ENCODE results near the gene OIP5. TPM values are rescaled to one million over a fixed set of nuclear protein-coding genes. Genes with fewer than 3 reads are reported as not detected.
A peak's percentile ranks its signal among the peaks of the same experiment; 100 is the strongest.

The OIP5 gene
- total RNA-seq, 1 experiment from 2014 or later = 8.0 TPM

DNA sequence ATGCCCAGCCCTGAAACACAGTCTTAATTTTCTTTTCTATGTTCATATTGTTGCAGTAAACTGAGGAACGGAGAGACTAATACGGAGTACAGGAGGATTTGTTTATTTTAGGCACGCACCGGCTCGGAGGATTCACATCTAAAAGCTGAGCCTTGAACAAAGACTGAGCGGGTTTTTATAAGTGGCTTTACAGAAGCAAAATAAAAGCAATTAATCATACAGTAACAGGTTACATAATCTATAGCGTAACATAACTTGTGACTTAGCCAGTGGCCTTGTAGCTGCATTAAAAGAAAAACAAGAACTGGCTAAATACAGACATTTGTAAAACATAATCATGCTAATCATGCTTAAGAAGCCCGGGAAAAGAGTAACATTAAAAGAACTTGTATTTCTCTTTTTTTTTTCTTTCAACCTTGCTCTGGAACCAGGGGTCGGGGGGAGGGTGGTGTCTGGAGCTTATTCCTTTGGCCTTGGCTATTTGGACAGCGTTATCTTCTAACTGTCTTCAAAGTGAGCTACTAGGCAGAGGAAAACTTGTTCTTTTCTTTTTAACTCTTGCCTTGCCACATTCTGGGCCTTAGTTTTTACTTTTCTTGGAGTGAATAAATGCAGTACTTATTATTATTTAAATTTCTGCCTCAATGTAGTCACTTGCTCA, 17.8 kb upstream of the OIP5 start:
- DNase-seq = no peak
- Mint-ChIP-seq H3K4me1 (ENCODE audit: low read depth, unreplicated experiment) (no peaks in the 10 kb centered on the region), H3K27ac (ENCODE audit: unreplicated experiment) (no peak overlapping the region), H3K4me3 (ENCODE audit: low read depth, unreplicated experiment) (no peak overlapping the region), H3K9me3 (ENCODE audit: low read depth, unreplicated experiment) (no peaks in the 10 kb centered on the region), H3K36me3 (ENCODE audit: insufficient read depth, unreplicated experiment) (peaks cover 19% of the 10 kb centered on the region), H3K27me3 (ENCODE audit: unreplicated experiment) (no peaks in the 10 kb centered on the region)
- TF ChIP-seq, protein P1, sequence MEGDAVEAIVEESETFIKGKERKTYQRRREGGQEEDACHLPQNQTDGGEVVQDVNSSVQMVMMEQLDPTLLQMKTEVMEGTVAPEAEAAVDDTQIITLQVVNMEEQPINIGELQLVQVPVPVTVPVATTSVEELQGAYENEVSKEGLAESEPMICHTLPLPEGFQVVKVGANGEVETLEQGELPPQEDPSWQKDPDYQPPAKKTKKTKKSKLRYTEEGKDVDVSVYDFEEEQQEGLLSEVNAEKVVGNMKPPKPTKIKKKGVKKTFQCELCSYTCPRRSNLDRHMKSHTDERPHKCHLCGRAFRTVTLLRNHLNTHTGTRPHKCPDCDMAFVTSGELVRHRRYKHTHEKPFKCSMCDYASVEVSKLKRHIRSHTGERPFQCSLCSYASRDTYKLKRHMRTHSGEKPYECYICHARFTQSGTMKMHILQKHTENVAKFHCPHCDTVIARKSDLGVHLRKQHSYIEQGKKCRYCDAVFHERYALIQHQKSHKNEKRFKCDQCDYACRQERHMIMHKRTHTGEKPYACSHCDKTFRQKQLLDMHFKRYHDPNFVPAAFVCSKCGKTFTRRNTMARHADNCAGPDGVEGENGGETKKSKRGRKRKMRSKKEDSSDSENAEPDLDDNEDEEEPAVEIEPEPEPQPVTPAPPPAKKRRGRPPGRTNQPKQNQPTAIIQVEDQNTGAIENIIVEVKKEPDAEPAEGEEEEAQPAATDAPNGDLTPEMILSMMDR (IDR thresholded peaks at IDR 0.05; ENCODE audit: unreplicated experiment) = no peak
- CTCF ChIA-PET = no interaction called here
- TSS peak; percentile 3 for BruUV-seq (replicated peaks)
- intact Hi-C loops (cut with micrococcal nuclease; ENCODE audit: unreplicated experiment) = no loop called here

DNA sequence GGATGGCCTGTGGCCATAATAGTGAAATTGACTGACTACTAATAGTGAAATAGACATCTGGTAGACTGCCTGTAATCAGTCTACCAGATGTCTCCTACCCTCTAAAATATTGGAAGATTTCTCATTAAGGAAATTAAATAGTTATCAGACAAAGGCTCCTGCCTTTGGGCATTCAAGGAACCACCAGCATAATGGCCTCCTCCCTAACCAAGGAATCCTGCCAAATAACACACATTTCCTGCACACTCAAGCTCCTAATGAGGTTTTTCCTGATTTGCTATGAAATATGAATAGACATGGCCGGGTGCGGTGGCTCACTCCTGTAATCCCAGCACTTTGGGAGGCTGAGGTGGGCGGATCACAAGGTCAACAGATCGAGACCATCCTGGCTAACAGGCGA, 14.8 kb upstream of the OIP5 start:
- intact Hi-C loops (cut with micrococcal nuclease; ENCODE audit: unreplicated experiment) = no loop called here
- TF ChIP-seq, protein P1 (IDR thresholded peaks at IDR 0.05; ENCODE audit: unreplicated experiment) = no peak
- CTCF ChIA-PET = interaction anchor here (0.6 kb wide), 1 partner anchor 71 kb away, joined by 4 read pairs; no protein-coding TSS in a partner anchor
- Mint-ChIP-seq H3K4me3 (ENCODE audit: low read depth, unreplicated experiment) (no peak overlapping the region), H3K27me3 (ENCODE audit: unreplicated experiment) (no peaks in the 10 kb centered on the region), H3K4me1 (ENCODE audit: low read depth, unreplicated experiment) (no peaks in the 10 kb centered on the region), H3K36me3 (ENCODE audit: insufficient read depth, unreplicated experiment) (peaks cover 13% of the 10 kb centered on the region), H3K27ac (ENCODE audit: unreplicated experiment) (no peak overlapping the region), H3K9me3 (ENCODE audit: low read depth, unreplicated experiment) (no peaks in the 10 kb centered on the region)
- DNase-seq = no peak
- BruUV-seq (replicated peaks) = no TSS peak

DNA sequence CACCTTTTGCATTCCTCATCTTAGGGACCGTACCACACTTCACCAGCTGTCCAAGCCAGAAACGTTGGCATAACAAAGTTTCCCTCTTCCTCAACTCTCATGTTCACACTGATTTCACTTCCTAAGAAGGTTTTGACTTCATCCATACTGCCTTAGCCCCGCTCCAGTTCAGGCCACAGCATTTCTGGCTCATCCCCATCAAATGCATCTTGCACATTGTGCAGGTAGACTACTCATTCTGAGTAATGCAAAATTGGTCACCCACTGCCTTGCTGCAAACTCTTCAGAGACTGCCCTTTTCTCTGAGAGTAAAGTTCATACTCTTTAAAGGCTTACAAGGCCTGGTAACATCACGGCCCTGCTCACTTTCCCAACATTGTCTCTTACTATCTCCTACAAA, 9.1 kb upstream of the OIP5 start:
- CTCF ChIA-PET = no interaction called here
- peaks cover 15% of the 10 kb centered on the region for H3K36me3 Mint-ChIP-seq (ENCODE audit: insufficient read depth, unreplicated experiment)
- H3K27me3 Mint-ChIP-seq (ENCODE audit: unreplicated experiment) = no peaks in the 10 kb centered on the region
- TF ChIP-seq, protein P1 (IDR thresholded peaks at IDR 0.05; ENCODE audit: unreplicated experiment) = no peak
- BruUV-seq (replicated peaks) = no TSS peak
- intact Hi-C loops (cut with micrococcal nuclease; ENCODE audit: unreplicated experiment) = no loop called here
- no peak overlapping the region for H3K4me3 Mint-ChIP-seq (ENCODE audit: low read depth, unreplicated experiment)
- DNase-seq = no peak
- H3K4me1 Mint-ChIP-seq (ENCODE audit: low read depth, unreplicated experiment) = peaks cover 20% of the 10 kb centered on the region
- no peaks in the 10 kb centered on the region for H3K9me3 Mint-ChIP-seq (ENCODE audit: low read depth, unreplicated experiment)
- H3K27ac Mint-ChIP-seq (ENCODE audit: unreplicated experiment) = no peak overlapping the region

DNA sequence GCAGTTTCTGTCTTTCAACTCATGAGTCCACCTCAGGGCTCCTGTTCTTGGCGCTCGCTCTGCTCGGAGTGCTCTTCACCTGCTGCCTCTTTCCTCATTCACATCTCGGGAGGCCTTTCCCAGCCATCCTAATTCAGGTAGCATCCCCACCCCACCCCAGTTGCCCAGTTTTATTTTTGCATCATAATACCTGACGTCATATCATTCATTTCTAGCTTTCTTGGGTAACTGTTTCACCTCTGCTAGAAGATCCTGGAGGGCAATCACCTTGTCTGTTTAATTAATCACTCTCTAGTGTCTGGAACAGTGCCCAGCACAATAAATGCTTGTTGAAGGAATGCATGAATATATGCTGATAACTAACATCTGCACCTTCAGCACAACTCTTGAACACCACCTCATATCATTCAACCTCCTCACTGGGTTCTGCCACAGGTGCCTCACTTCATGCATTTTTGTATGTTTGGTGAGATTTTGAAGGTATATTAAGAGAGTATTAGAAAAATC, 7.9 kb upstream of the OIP5 start:
- Mint-ChIP-seq H3K36me3 (ENCODE audit: insufficient read depth, unreplicated experiment) (peaks cover 15% of the 10 kb centered on the region), H3K9me3 (ENCODE audit: low read depth, unreplicated experiment) (no peaks in the 10 kb centered on the region), H3K4me3 (ENCODE audit: low read depth, unreplicated experiment) (no peak overlapping the region), H3K4me1 (ENCODE audit: low read depth, unreplicated experiment) (peaks cover 20% of the 10 kb centered on the region), H3K27me3 (ENCODE audit: unreplicated experiment) (no peaks in the 10 kb centered on the region), H3K27ac (ENCODE audit: unreplicated experiment) (no peak overlapping the region)
- intact Hi-C loops (cut with micrococcal nuclease; ENCODE audit: unreplicated experiment) = no loop called here
- CTCF ChIA-PET = no interaction called here
- TF ChIP-seq, protein P1 (IDR thresholded peaks at IDR 0.05; ENCODE audit: unreplicated experiment) = no peak
- BruUV-seq (replicated peaks) = no TSS peak
- no peak for DNase-seq
